Transverse colon (tissue), 4 donors: ENCODE measurements around the gene GMPR.

Experiments used
- CTCF ChIP-seq, 5 experiments: fragments of 200-600 bp in 3 of 5; fragments of 450-650 bp in 2 of 5; sonication (generic) in 3 of 5; IDR thresholded peaks; 1 replicate in 2 of 5; 2 replicates in 3 of 5; pipeline ENCODE4 v1.5.1; 2016 to 2017; ENCODE audit warnings: antibody characterized with exemption in 5 of 5, inconsistent platforms in 3 of 5, mild to moderate bottlenecking in 2 of 5, moderate library complexity in 1 of 5
- EP300 ChIP-seq: sonication (generic); formaldehyde crosslinking; IDR thresholded peaks from one replicate; pipeline ENCODE4 v1.6.1; 2017; ENCODE audit warnings: antibody characterized with exemption, low read depth
- POLR2A ChIP-seq: fragments of 450-650 bp; IDR thresholded peaks from one replicate; pipeline ENCODE4 v1.6.1; 2016; ENCODE audit warnings: antibody characterized with exemption, mild to moderate bottlenecking, moderate library complexity
- POLR2AphosphoS5 ChIP-seq, 3 donors: sonication (generic); formaldehyde crosslinking; IDR thresholded peaks; one replicate each; pipeline ENCODE4 v1.6.1; 2016; ENCODE audit warnings: antibody characterized with exemption in 3 of 3

GRCh38 chr6:16329233-16329632, 90.8 kb downstream of the GMPR start:
- TF ChIP-seq POLR2A (no peak), CTCF (IDR thresholded peaks at IDR 0.05) (no peak), POLR2AphosphoS5 (IDR thresholded peaks at IDR 0.05) (no peak), EP300 (no peak)
